ENCODE data around the gene TMPRSS13.

TMPRSS13 gene

GRCh38 chr11:117915672-117916235, 13.4 kb downstream of the TMPRSS13 start:
- H3K9me3 Mint-ChIP-seq = no peaks in the 10 kb centered on the region
- ATAC-seq (no peak), DNase-seq (no peak)
- no peak overlapping the region for H3K27ac Mint-ChIP-seq
- H3K4me1 Mint-ChIP-seq = peaks cover 16% of the 10 kb centered on the region
- H3K36me3 Mint-ChIP-seq (ENCODE audit: low read depth) = no peaks in the 10 kb centered on the region
- H3K27me3 Mint-ChIP-seq = no peaks in the 10 kb centered on the region
- no peak overlapping the region for H3K4me3 Mint-ChIP-seq

GRCh38 chr11:117914991-117915618, 14.1 kb downstream of the TMPRSS13 start:
- H3K27ac Mint-ChIP-seq = no peak overlapping the region
- H3K27me3 Mint-ChIP-seq = no peaks in the 10 kb centered on the region
- no peaks in the 10 kb centered on the region for H3K36me3 Mint-ChIP-seq (ENCODE audit: low read depth)
- H3K9me3 Mint-ChIP-seq = no peaks in the 10 kb centered on the region
- H3K4me3 Mint-ChIP-seq = no peak overlapping the region
- no peak for ATAC-seq
- DNase-seq = no peak
- peaks cover 12% of the 10 kb centered on the region for H3K4me1 Mint-ChIP-seq

- DNase-seq (no peak), ATAC-seq (no peak)
- H3K4me3 Mint-ChIP-seq = no peak overlapping the region
- H3K4me1 Mint-ChIP-seq = peaks cover 5% of the 10 kb centered on the region
- no peaks in the 10 kb centered on the region for H3K36me3 Mint-ChIP-seq (ENCODE audit: low read depth)
- no peaks in the 10 kb centered on the region for H3K27me3 Mint-ChIP-seq
- H3K27ac Mint-ChIP-seq = no peak overlapping the region
- no peaks in the 10 kb centered on the region for H3K9me3 Mint-ChIP-seq
Measured at GRCh38 chr11:117914398-117914761, 14.8 kb downstream of the TMPRSS13 start.

- Mint-ChIP-seq H3K4me3 (no peak overlapping the region), H3K36me3 (ENCODE audit: low read depth) (no peaks in the 10 kb centered on the region), H3K4me1 (peaks cover 4% of the 10 kb centered on the region), H3K27ac (no peak overlapping the region), H3K27me3 (no peaks in the 10 kb centered on the region), H3K9me3 (no peaks in the 10 kb centered on the region)
- ATAC-seq (no peak), DNase-seq (no peak)
Measured at GRCh38 chr11:117913736-117914397, 15.3 kb downstream of the TMPRSS13 start.

GRCh38 chr11:117912497-117912896, 16.7 kb downstream of the TMPRSS13 start:
- no peak overlapping the region for H3K4me3 Mint-ChIP-seq
- peaks cover 9% of the 10 kb centered on the region for H3K4me1 Mint-ChIP-seq
- ATAC-seq = peak; percentile 33
- no peaks in the 10 kb centered on the region for H3K27me3 Mint-ChIP-seq
- H3K27ac Mint-ChIP-seq = no peak overlapping the region
- no peak for DNase-seq
- H3K36me3 Mint-ChIP-seq (ENCODE audit: low read depth) = no peaks in the 10 kb centered on the region
- no peaks in the 10 kb centered on the region for H3K9me3 Mint-ChIP-seq

- H3K4me1 Mint-ChIP-seq = peaks cover 15% of the 10 kb centered on the region
Measured at GRCh38 chr11:117911694-117912093, 17.5 kb downstream of the TMPRSS13 start.

GRCh38 chr11:117910941-117911655, 18.1 kb downstream of the TMPRSS13 start:
- Mint-ChIP-seq H3K27me3 (no peaks in the 10 kb centered on the region), H3K4me1 (peaks cover 15% of the 10 kb centered on the region), H3K4me3 (no peak overlapping the region), H3K36me3 (ENCODE audit: low read depth) (no peaks in the 10 kb centered on the region), H3K9me3 (no peaks in the 10 kb centered on the region), H3K27ac (no peak overlapping the region)
- ATAC-seq (no peak), DNase-seq (no peak)

More at GRCh38 chr11:117911694-117912093, 17.5 kb downstream of the TMPRSS13 start:
- H3K27me3 Mint-ChIP-seq = no peaks in the 10 kb centered on the region
- DNase-seq (no peak), ATAC-seq (no peak)
- H3K27ac Mint-ChIP-seq = no peak overlapping the region
- H3K36me3 Mint-ChIP-seq (ENCODE audit: low read depth) = no peaks in the 10 kb centered on the region
- H3K4me3 Mint-ChIP-seq = no peak overlapping the region
- H3K9me3 Mint-ChIP-seq = no peaks in the 10 kb centered on the region

GRCh38 chr11:117910525-117910924, 18.7 kb downstream of the TMPRSS13 start:
- H3K4me3 Mint-ChIP-seq = no peak overlapping the region
- no peak for DNase-seq

GRCh38 chr11:117909611-117910382, 19.4 kb downstream of the TMPRSS13 start:
- H3K4me3 Mint-ChIP-seq = no peak overlapping the region

More at GRCh38 chr11:117910525-117910924, 18.7 kb downstream of the TMPRSS13 start:
- H3K36me3 Mint-ChIP-seq (ENCODE audit: low read depth) = no peaks in the 10 kb centered on the region
- no peak for ATAC-seq
- H3K27ac Mint-ChIP-seq = no peak overlapping the region
- no peaks in the 10 kb centered on the region for H3K27me3 Mint-ChIP-seq
- no peaks in the 10 kb centered on the region for H3K9me3 Mint-ChIP-seq
- peaks cover 15% of the 10 kb centered on the region for H3K4me1 Mint-ChIP-seq

GRCh38 chr11:117908959-117909610, 20.1 kb downstream of the TMPRSS13 start:
- no peak for ATAC-seq
- no peak overlapping the region for H3K4me3 Mint-ChIP-seq
- no peak overlapping the region for H3K27ac Mint-ChIP-seq
- peaks cover 15% of the 10 kb centered on the region for H3K4me1 Mint-ChIP-seq
- DNase-seq = no peak
- no peaks in the 10 kb centered on the region for H3K27me3 Mint-ChIP-seq
- H3K9me3 Mint-ChIP-seq = no peaks in the 10 kb centered on the region
- H3K36me3 Mint-ChIP-seq (ENCODE audit: low read depth) = no peaks in the 10 kb centered on the region

More at GRCh38 chr11:117909611-117910382, 19.4 kb downstream of the TMPRSS13 start:
- H3K27me3 Mint-ChIP-seq = no peaks in the 10 kb centered on the region
- peaks cover 15% of the 10 kb centered on the region for H3K4me1 Mint-ChIP-seq
- ATAC-seq (no peak), DNase-seq (no peak)
- no peaks in the 10 kb centered on the region for H3K9me3 Mint-ChIP-seq
- no peak overlapping the region for H3K27ac Mint-ChIP-seq
- H3K36me3 Mint-ChIP-seq (ENCODE audit: low read depth) = no peaks in the 10 kb centered on the region

- Mint-ChIP-seq H3K4me1 (peaks cover 15% of the 10 kb centered on the region), H3K27me3 (no peaks in the 10 kb centered on the region), H3K27ac (no peak overlapping the region), H3K9me3 (no peaks in the 10 kb centered on the region), H3K36me3 (ENCODE audit: low read depth) (no peaks in the 10 kb centered on the region), H3K4me3 (peak overlapping the region; percentile 53)
- DNase-seq = no peak
- no peak for ATAC-seq
Measured at GRCh38 chr11:117908109-117908895, 20.9 kb downstream of the TMPRSS13 start.

GRCh38 chr11:117907276-117908108, 21.7 kb downstream of the TMPRSS13 start:
- peaks cover 15% of the 10 kb centered on the region for H3K4me1 Mint-ChIP-seq
- peak overlapping the region; percentile 83 for H3K27ac Mint-ChIP-seq
- H3K27me3 Mint-ChIP-seq = no peaks in the 10 kb centered on the region
- H3K9me3 Mint-ChIP-seq = no peaks in the 10 kb centered on the region
- peak overlapping the region; percentile 53 for H3K4me3 Mint-ChIP-seq
- no peaks in the 10 kb centered on the region for H3K36me3 Mint-ChIP-seq (ENCODE audit: low read depth)
- DNase-seq = peak; percentile 78
- ATAC-seq = peak; percentile 96
